HepG2 (cell line): ENCODE results near the gene BABAM2. TPM values are rescaled to one million over a fixed set of nuclear protein-coding genes. Genes with fewer than 3 reads are reported as not detected.

Source experiments
- HNF4G ChIP-seq, 2 experiments: sonication (generic) in 1 of 2; formaldehyde crosslinking in 1 of 2; IDR thresholded peaks; 2 replicates each; pipeline versions ENCODE4 v1.4.0 to v1.6.1; 2011 to 2020; ENCODE audit warnings: borderline replicate concordance in 2 of 2, low read depth in 2 of 2, mild to moderate bottlenecking in 2 of 2, low read length in 1 of 2, missing genetic modification reagents in 1 of 2, moderate library complexity in 1 of 2
- IKZF4 ChIP-seq: sonication (generic); formaldehyde crosslinking; IDR thresholded peaks from 2 replicates; pipeline ENCODE4 v1.5.1; 2020; ENCODE audit warnings: borderline replicate concordance, mild to moderate bottlenecking, low read depth, missing genetic modification reagents; ENCODE audit errors: not compliant biosample characterization
- MAFG ChIP-seq: sonication (generic); formaldehyde crosslinking; IDR thresholded peaks from 2 replicates; pipeline ENCODE4 v1.5.1; 2020; ENCODE audit warnings: mild to moderate bottlenecking, missing genetic modification reagents
- NCOA5 ChIP-seq: sonication (generic); formaldehyde crosslinking; IDR thresholded peaks from 2 replicates; pipeline ENCODE4 v1.4.0; 2020; ENCODE audit warnings: missing genetic modification reagents
- NFIB ChIP-seq: sonication (generic); formaldehyde crosslinking; IDR thresholded peaks from 2 replicates; pipeline ENCODE4 v1.9.0; 2021; ENCODE audit warnings: missing genetic modification reagents, mild to moderate bottlenecking, borderline replicate concordance
- PRDM15 ChIP-seq: sonication (generic); formaldehyde crosslinking; IDR thresholded peaks from 2 replicates; pipeline ENCODE4 v1.4.0; 2020; ENCODE audit warnings: missing genetic modification reagents
- RORA ChIP-seq: sonication (generic); formaldehyde crosslinking; IDR thresholded peaks from 2 replicates; pipeline ENCODE4 v1.5.0; 2020; ENCODE audit warnings: mild to moderate bottlenecking, missing genetic modification reagents, moderate library complexity
- SAFB2 ChIP-seq: sonication (generic); formaldehyde crosslinking; IDR thresholded peaks from 2 replicates; pipeline ENCODE4 v1.5.1; 2020; ENCODE audit warnings: missing genetic modification reagents, low read depth, mild to moderate bottlenecking, borderline replicate concordance
- SRSF9 ChIP-seq: fragments of 200-400 bp; formaldehyde crosslinking; IDR thresholded peaks from 2 replicates; pipeline ENCODE4 v1.6.1; 2018; ENCODE audit warnings: borderline replicate concordance, mild to moderate bottlenecking, low read depth, low read length; ENCODE audit not compliant: insufficient read depth, poor library complexity, severe bottlenecking
- SUZ12 ChIP-seq: fragments of 150-350 bp; IDR thresholded peaks from 2 replicates; pipeline ENCODE4 v1.6.1; 2014; ENCODE audit warnings: low read depth, low read length
- TARDBP ChIP-seq: sonication (generic); formaldehyde crosslinking; IDR thresholded peaks from 2 replicates; pipeline ENCODE4 v1.8.0; 2022; ENCODE audit warnings: mild to moderate bottlenecking, missing genetic modification reagents
- ZFP36 ChIP-seq: fragments of 150-350 bp; IDR thresholded peaks from 2 replicates; pipeline ENCODE4 v1.6.1; 2018; ENCODE audit warnings: borderline replicate concordance, low read length, low read depth; ENCODE audit not compliant: partially characterized antibody
- ZNF263 ChIP-seq: sonication (generic); formaldehyde crosslinking; IDR thresholded peaks from 2 replicates; pipeline ENCODE4 v1.4.0; 2020; ENCODE audit warnings: missing genetic modification reagents
- ZNF629 ChIP-seq: sonication (generic); formaldehyde crosslinking; conservative IDR thresholded peaks from 2 replicates; pipeline ENCODE4 v1.5.0; 2020; ENCODE audit warnings: missing genetic modification reagents
- ZNF660 ChIP-seq: sonication (generic); formaldehyde crosslinking; IDR thresholded peaks from 2 replicates; pipeline ENCODE4 v1.5.1; 2020; ENCODE audit warnings: mild to moderate bottlenecking, low read depth, missing genetic modification reagents, borderline replicate concordance
- ZNF710 ChIP-seq: sonication (generic); formaldehyde crosslinking; IDR thresholded peaks from 2 replicates; pipeline ENCODE4 v1.5.0; 2020; ENCODE audit warnings: mild to moderate bottlenecking, missing genetic modification reagents, borderline replicate concordance
- ZSCAN30 ChIP-seq: sonication (generic); formaldehyde crosslinking; IDR thresholded peaks from 2 replicates; pipeline ENCODE4 v1.5.0; 2020; ENCODE audit warnings: mild to moderate bottlenecking, missing genetic modification reagents
- polyA plus RNA-seq, 8 experiments: library from polyadenylated mRNA; depleted of rRNA in 3 of 8; stranded (reverse) in 7 of 8; unstranded in 1 of 8; fragments of >200 nt; fragmentation: Illumina TruSeq in 4 of 8; extraction: Trizol in 4 of 8; gene quantifications; 2 replicates each; pipeline versions ENCODE4 v1.2.1 to v1.2.3, GENCODE V29; 2011 to 2016; ENCODE audit warnings: low read depth in 4 of 8, missing spikeins in 1 of 8, mixed read lengths in 1 of 8; ENCODE audit not compliant: insufficient read depth in 1 of 8
- total RNA-seq, 5 experiments: library from RNA; depleted of rRNA; stranded (reverse); fragments of >200 nt; fragmentation: Illumina TruSeq; extraction: Trizol; gene quantifications; 2 replicates each; pipeline ENCODE4 v1.2.3, GENCODE V29; 2016; ENCODE audit warnings: low read depth in 1 of 5
- TF ChIP-seq, protein P1 (sequence below), 2 experiments: sonication (generic) in 1 of 2; formaldehyde crosslinking in 1 of 2; IDR thresholded peaks; 2 replicates each; pipeline versions ENCODE4 v1.4.0 to v1.6.1; 2018 to 2020; ENCODE audit warnings: missing genetic modification reagents in 2 of 2, borderline replicate concordance in 1 of 2, low read depth in 1 of 2, mild to moderate bottlenecking in 1 of 2, missing biosample characterization in 1 of 2

BABAM2 gene
- total and polyA plus RNA-seq, 2 of the 13 experiments (the other 11 are each of a cell fraction or from before 2014, with no cell fraction given), result 24.9 to 28.0 TPM

DNA sequence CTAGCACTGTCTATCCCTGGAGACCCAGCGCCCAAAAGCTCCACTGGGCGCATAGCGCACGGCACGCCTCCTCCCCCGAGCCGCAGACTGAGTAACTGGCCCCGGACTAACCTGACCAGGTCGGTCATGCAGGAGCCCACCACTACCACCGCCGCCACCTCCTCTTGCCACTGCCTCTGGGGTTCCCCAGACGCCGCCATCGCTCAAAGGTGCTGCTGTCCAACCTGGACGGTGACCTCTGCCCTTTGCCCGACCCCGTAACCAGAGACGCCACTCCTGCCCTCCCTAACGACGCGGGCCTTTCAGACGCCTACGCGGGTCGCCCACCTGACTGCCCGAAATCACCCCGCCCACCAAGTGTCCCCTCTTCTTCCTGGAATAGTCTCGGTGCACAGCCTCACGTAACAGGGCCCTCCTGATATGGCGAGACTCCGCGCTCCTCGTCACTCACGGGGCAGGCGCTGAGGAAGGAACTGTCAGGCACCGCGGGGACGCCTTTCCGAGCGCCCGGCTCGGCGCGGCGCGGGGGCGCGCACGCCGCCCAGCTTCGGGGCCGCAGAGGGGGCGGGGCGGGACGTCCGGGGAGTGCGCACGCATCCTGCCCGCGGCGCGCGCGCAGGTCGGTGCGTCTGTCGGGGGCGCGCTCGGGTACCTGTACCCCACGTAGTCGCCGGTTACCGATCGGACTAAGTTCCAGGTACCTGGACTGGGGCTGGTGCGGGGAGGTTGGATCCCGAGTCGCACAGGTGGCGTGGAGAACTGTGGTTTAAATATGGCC lies at the start of gene BABAM2, which contains the start of gene RBKS (continued):
- TF ChIP-seq MAFG (CRISPR knock-in tag), result no peak
- TF ChIP-seq SAFB2 (CRISPR knock-in tag), result peak; percentile 83; the same call in 1 of the 2 replicates
- no peak for TF ChIP-seq SUZ12
- TF ChIP-seq ZNF629 (CRISPR knock-in tag), result 0 out of 2 replicates have a peak, but pooled peaks have one; percentile 25
- TF ChIP-seq SRSF9, result no peak
- no peak for TF ChIP-seq NFIB (CRISPR knock-in tag)
- TF ChIP-seq ZSCAN30, result no peak
- TF ChIP-seq, protein P1, sequence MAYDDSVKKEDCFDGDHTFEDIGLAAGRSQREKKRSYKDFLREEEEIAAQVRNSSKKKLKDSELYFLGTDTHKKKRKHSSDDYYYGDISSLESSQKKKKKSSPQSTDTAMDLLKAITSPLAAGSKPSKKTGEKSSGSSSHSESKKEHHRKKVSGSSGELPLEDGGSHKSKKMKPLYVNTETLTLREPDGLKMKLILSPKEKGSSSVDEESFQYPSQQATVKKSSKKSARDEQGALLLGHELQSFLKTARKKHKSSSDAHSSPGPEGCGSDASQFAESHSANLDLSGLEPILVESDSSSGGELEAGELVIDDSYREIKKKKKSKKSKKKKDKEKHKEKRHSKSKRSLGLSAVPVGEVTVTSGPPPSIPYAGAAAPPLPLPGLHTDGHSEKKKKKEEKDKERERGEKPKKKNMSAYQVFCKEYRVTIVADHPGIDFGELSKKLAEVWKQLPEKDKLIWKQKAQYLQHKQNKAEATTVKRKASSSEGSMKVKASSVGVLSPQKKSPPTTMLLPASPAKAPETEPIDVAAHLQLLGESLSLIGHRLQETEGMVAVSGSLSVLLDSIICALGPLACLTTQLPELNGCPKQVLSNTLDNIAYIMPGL (CRISPR knock-in tag; IDR thresholded peaks at IDR 0.05; ENCODE audit: borderline replicate concordance in 1 of 2, low read depth in 1 of 2), result peak; percentile 93
- TF ChIP-seq IKZF4 (CRISPR knock-in tag), result peak; percentile 89
- TF ChIP-seq RORA, result no peak
- TF ChIP-seq ZFP36, result no peak
- no peak; the same call in 1 of the 2 replicates for TF ChIP-seq ZNF660
- 0 out of 2 replicates have a peak, but pooled peaks have one; percentile 23 for TF ChIP-seq ZNF263 (CRISPR knock-in tag)
- peak; percentile 99 for TF ChIP-seq TARDBP (CRISPR knock-in tag)
- peak; percentile 40 for TF ChIP-seq ZNF710 (CRISPR knock-in tag)
- no peak for TF ChIP-seq NCOA5 (CRISPR knock-in tag)
- TF ChIP-seq PRDM15 (CRISPR knock-in tag), result peak; percentile 50; the same call in 1 of the 2 replicates
- TF ChIP-seq HNF4G (IDR thresholded peaks at IDR 0.05; ENCODE audit: borderline replicate concordance, low read depth, low read length), result peak; percentile 98
- peak; percentile 97 for TF ChIP-seq HNF4G (CRISPR knock-in tag; IDR thresholded peaks at IDR 0.05; ENCODE audit: borderline replicate concordance, low read depth)
